Loucy (cell line): ENCODE results near the gene FOXP1.
"Not testable (repeated sequence)": the region's sequence is repeated elsewhere in the genome, so short reads cannot be mapped to it uniquely, and the experiment has no call there.

Experiments used
- H2AFZ ChIP-seq: fragments of 200-600 bp; sonication (generic); 2 replicates; pipeline ENCODE4 v1.6.0; 2016; ENCODE audit warnings: antibody characterized with exemption, mild to moderate bottlenecking, low read length, moderate library complexity
- H3F3A ChIP-seq: fragments of 200-600 bp; 2 replicates; pipeline ENCODE4 v1.6.0; 2016; ENCODE audit warnings: antibody characterized with exemption, low read depth, mild to moderate bottlenecking
- H3K27me3 ChIP-seq: fragments of 200-600 bp; sonication (generic); 2 replicates; pipeline ENCODE4 v1.6.1; 2014; ENCODE audit warnings: low read length, mild to moderate bottlenecking; ENCODE audit not compliant: insufficient read depth, poor library complexity, severe bottlenecking
- H3K36me3 ChIP-seq: fragments of 200-600 bp; sonication (generic); 2 replicates; pipeline ENCODE4 v1.6.1; 2016; ENCODE audit warnings: low read length; ENCODE audit not compliant: insufficient read depth
- H3K4me1 ChIP-seq: fragments of 200-600 bp; sonication (generic); 2 replicates; pipeline ENCODE4 v1.5.1; 2014; ENCODE audit warnings: low read length, mild to moderate bottlenecking; ENCODE audit not compliant: insufficient read depth, poor library complexity, severe bottlenecking
- H3K4me2 ChIP-seq: fragments of 200-600 bp; sonication (generic); 2 replicates; pipeline ENCODE4 v1.6.0; 2014; ENCODE audit warnings: antibody characterized with exemption, low read length, low read depth, mild to moderate bottlenecking; ENCODE audit not compliant: poor library complexity, severe bottlenecking
- H3K4me3 ChIP-seq: fragments of 200-600 bp; sonication (generic); 2 replicates; pipeline ENCODE4 v1.5.1; 2014; ENCODE audit warnings: low read length, mild to moderate bottlenecking, mixed read lengths; ENCODE audit not compliant: poor library complexity, severe bottlenecking
- H3K79me2 ChIP-seq: fragments of 200-600 bp; sonication (generic); 2 replicates; pipeline ENCODE4 v1.6.1; 2014; ENCODE audit warnings: low read length; ENCODE audit not compliant: insufficient read depth
- H3K9ac ChIP-seq: fragments of 200-600 bp; sonication (generic); 2 replicates; pipeline ENCODE4 v1.6.0; 2014; ENCODE audit warnings: mild to moderate bottlenecking, low read depth, low read length, moderate library complexity; ENCODE audit not compliant: poor library complexity, severe bottlenecking
- H3K9me2 ChIP-seq: fragments of 200-600 bp; sonication (generic); replicated peaks from 2 replicates; pipeline ENCODE4 v1.6.1; 2016; ENCODE audit warnings: low read depth, low read length, mixed read lengths
- H3K9me3 ChIP-seq: fragments of 200-600 bp; sonication (generic); 2 replicates; pipeline ENCODE4 v1.6.1; 2014; ENCODE audit warnings: mild to moderate bottlenecking, antibody characterized with exemption, low read length, low read depth; ENCODE audit not compliant: insufficient read depth
- H4K20me1 ChIP-seq: fragments of 200-600 bp; sonication (generic); 2 replicates; pipeline ENCODE4 v1.6.0; 2014; ENCODE audit warnings: antibody characterized with exemption, low read length, mild to moderate bottlenecking; ENCODE audit not compliant: insufficient read depth, poor library complexity, severe bottlenecking
- EZH2phosphoT487 ChIP-seq: fragments of 200-600 bp; IDR thresholded peaks from 2 replicates; pipeline ENCODE4 v1.6.1; 2018; ENCODE audit warnings: antibody characterized with exemption, mild to moderate bottlenecking, moderate library complexity, borderline replicate concordance
- TF ChIP-seq, protein P1 (sequence below): fragments of 200-600 bp; sonication (generic); conservative IDR thresholded peaks from 2 replicates; pipeline ENCODE4 v1.5.1; 2014; ENCODE audit warnings: mild to moderate bottlenecking, antibody characterized with exemption, low read length

FOXP1 gene

DNA sequence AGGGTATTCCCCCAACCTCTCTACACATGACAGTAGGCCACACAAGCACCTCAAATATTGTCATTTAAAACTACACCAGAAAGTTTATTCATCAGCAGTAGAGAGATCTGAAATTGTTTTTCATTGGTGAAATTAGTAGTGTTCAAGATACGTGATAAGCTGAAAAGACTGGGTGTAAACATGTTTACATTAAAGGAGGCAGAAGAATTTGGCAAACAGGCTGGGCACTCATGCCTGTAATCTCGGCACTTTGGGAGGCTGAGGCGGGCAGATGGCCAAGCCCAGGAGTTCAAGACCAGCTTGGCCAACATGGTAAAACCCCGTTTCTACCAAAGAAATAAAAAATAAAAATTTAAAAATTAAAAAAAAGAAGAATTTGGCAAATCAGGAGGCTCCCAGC lies 255.6 kb downstream of the FOXP1 start:
- H2AFZ ChIP-seq, result no peak overlapping the region
- no peak overlapping the region for H3K4me2 ChIP-seq
- no peaks in the 10 kb centered on the region for H3K9me2 ChIP-seq
- H4K20me1 ChIP-seq, result no peaks in the 10 kb centered on the region
- no peaks in the 10 kb centered on the region for H3K9me3 ChIP-seq
- H3K9ac ChIP-seq, result no peak overlapping the region
- no peaks in the 10 kb centered on the region for H3F3A ChIP-seq
- peaks cover 10% of the 10 kb centered on the region; the same call in 1 of the 2 replicates for H3K36me3 ChIP-seq
- H3K79me2 ChIP-seq, result 0 out of 2 replicates have a peak, but pooled peaks cover 3% of the 10 kb centered on the region
- no peaks in the 10 kb centered on the region for H3K27me3 ChIP-seq
- TF ChIP-seq EZH2phosphoT487, result no peak
- TF ChIP-seq, protein P1, sequence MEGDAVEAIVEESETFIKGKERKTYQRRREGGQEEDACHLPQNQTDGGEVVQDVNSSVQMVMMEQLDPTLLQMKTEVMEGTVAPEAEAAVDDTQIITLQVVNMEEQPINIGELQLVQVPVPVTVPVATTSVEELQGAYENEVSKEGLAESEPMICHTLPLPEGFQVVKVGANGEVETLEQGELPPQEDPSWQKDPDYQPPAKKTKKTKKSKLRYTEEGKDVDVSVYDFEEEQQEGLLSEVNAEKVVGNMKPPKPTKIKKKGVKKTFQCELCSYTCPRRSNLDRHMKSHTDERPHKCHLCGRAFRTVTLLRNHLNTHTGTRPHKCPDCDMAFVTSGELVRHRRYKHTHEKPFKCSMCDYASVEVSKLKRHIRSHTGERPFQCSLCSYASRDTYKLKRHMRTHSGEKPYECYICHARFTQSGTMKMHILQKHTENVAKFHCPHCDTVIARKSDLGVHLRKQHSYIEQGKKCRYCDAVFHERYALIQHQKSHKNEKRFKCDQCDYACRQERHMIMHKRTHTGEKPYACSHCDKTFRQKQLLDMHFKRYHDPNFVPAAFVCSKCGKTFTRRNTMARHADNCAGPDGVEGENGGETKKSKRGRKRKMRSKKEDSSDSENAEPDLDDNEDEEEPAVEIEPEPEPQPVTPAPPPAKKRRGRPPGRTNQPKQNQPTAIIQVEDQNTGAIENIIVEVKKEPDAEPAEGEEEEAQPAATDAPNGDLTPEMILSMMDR, result no peak
- no peaks in the 10 kb centered on the region for H3K4me1 ChIP-seq
- no peak overlapping the region for H3K4me3 ChIP-seq

DNA sequence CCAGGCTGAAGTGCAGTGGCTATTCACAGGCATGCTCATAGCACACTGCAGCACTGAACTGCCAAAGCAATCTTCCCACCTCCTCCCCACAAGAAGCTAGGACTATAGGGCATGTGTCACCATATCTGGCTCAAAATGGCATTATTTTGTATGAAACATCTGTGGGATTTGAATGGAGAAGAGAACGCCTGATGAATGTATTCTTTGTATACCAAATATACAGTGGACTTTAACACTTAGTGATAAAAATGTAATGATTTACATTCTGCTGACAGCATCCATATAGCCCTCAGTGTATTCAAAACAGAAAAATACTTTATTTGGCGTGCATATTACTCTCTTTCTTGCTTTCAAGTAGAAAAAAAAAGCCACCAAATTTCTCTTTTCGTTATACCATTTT lies 257.8 kb downstream of the FOXP1 start:
- TF ChIP-seq, protein P1, result no peak
- TF ChIP-seq EZH2phosphoT487, result no peak
- Histone ChIP-seq H3K9ac (no peak overlapping the region), H3K27me3 (no peaks in the 10 kb centered on the region), H4K20me1 (no peaks in the 10 kb centered on the region), H3K9me3 (no peaks in the 10 kb centered on the region), H3K9me2 (no peaks in the 10 kb centered on the region), H3K4me2 (no peak overlapping the region), H3K79me2 (0 out of 2 replicates have a peak, but pooled peaks cover 3% of the 10 kb centered on the region), H3K36me3 (peaks cover 2% of the 10 kb centered on the region; the same call in 1 of the 2 replicates), H2AFZ (no peak overlapping the region), H3K4me3 (no peak overlapping the region), H3K4me1 (no peaks in the 10 kb centered on the region), H3F3A (no peaks in the 10 kb centered on the region)

DNA sequence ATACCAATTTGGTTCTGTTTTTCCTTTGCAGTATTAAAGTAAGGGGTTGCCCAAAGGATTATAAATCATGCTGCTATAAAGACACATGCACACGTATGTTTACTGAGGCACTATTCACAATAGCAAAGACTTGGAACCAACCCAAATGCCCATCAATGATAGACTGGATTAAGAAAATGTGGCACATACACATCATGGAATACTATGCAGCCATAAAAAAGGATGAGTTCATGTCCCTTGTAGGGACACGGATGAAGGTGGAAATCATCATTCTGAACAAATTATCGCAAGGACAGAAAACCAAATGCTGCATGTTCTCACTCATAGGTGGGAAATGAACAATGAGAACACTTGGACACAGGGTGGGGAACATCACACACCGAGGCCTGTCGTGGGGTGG lies 259.3 kb downstream of the FOXP1 start:
- H2AFZ ChIP-seq, H3F3A ChIP-seq, H3K27me3 ChIP-seq, H3K4me1 ChIP-seq, H3K36me3 ChIP-seq, H4K20me1 ChIP-seq, H3K9me3 ChIP-seq, H3K9ac ChIP-seq, H3K9me2 ChIP-seq, H3K4me3 ChIP-seq, H3K4me2 ChIP-seq, H3K79me2 ChIP-seq: not testable (repeated sequence)

DNA sequence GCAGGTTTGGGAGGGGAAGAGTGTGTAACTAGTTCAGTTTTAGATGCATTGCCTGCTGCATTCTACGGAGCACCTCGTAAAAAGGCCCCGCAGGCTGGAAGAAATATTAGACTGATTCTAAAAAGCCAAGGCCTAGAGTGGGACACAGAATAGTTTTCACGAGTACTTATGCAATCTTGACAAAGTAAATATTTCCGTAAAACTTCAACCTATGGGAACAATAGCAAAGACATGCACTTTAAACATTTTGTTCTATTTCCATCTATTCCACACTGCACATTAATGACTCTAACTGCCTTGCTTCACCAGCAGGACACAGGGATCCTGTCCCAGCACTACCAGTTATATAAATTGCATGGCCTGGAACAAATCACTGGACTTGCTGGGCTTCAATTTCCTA lies 260.0 kb downstream of the FOXP1 start:
- no peaks in the 10 kb centered on the region for H3K9me3 ChIP-seq
- no peak overlapping the region for H3K4me3 ChIP-seq
- TF ChIP-seq, protein P1, result no peak
- no peak for TF ChIP-seq EZH2phosphoT487
- H3K4me1 ChIP-seq, result peaks cover 13% of the 10 kb centered on the region
- peaks cover 1% of the 10 kb centered on the region for H4K20me1 ChIP-seq
- no peak overlapping the region for H2AFZ ChIP-seq
- no peak overlapping the region for H3K4me2 ChIP-seq
- H3K9me2 ChIP-seq, result no peaks in the 10 kb centered on the region
- H3K9ac ChIP-seq, result no peak overlapping the region
- H3F3A ChIP-seq, result no peaks in the 10 kb centered on the region
- no peaks in the 10 kb centered on the region for H3K27me3 ChIP-seq
- H3K79me2 ChIP-seq, result 0 out of 2 replicates have a peak, but pooled peaks cover 8% of the 10 kb centered on the region
- no peaks in the 10 kb centered on the region for H3K36me3 ChIP-seq
